PFSK-1 (cell line): ENCODE data around the gene ADD3.

Experiments used
- FOXP2 ChIP-seq: optimal IDR thresholded peaks from 2 replicates; pipeline ENCODE3; 2011; ENCODE audit warnings: borderline replicate concordance, control low read depth, inconsistent platforms; ENCODE audit not compliant: insufficient read depth; ENCODE audit errors: extremely low read length, extremely low read depth
- POLR2AphosphoS5 ChIP-seq: IDR thresholded peaks from 2 replicates; pipeline ENCODE4 v1.6.1; 2012; ENCODE audit warnings: low read depth, mild to moderate bottlenecking, control low read depth, low read length, moderate library complexity
- SIN3A ChIP-seq: IDR thresholded peaks from 2 replicates; pipeline ENCODE4 v1.6.1; 2012; ENCODE audit warnings: mild to moderate bottlenecking, low read length, moderate library complexity, borderline replicate concordance; ENCODE audit not compliant: insufficient read depth

DNA sequence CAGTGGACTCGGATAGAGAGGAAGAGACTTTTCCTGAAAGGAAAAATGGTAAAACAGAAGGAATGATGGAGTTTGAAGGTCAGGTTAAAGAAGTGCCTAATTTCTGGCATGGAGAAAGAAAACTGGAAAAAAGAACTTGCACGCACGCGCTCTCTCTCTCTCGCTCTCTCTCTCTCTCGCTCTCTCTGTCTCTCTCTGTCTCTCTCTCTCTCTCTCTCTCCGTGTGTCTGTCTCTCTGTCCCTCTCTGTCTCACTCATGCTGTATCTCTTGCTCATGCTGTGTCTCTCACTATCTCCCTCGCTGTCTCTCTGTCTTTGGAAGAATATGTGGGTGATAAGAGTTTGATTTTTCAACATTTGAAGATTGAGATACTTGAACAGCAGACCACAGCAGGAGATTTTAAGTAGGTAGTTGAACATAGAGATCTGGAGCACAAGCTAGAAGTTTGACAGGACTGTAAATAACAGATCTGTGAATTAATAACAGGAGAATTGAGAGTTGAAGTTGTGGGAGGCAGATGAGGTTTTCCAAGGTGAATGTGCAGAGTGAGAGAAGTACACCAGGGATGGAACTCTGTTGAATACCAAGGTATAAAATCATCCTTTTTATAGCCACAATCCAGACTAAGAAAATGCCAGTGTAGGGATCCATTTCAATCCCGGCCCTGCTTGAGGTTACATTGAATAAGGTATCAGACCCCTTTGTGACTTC is 33.1 kb downstream of the ADD3 start:
- TF ChIP-seq POLR2AphosphoS5 (no peak), FOXP2 (no peak), SIN3A (no peak)
